HEK293 (cell line): ENCODE measurements around the gene GUCA1A.

Source experiments
- ATF2 ChIP-seq: fragments of 450-650 bp; formaldehyde crosslinking; IDR thresholded peaks from 2 replicates; pipeline ENCODE4 v1.5.1; 2016; ENCODE audit warnings: missing biosample characterization, missing genetic modification characterization, low read depth
- MYNN ChIP-seq: fragments of 450-650 bp; formaldehyde crosslinking; IDR thresholded peaks from 2 replicates; pipeline ENCODE4 v1.5.1; 2016; ENCODE audit warnings: missing biosample characterization, missing genetic modification characterization, borderline replicate concordance
- PRDM1 ChIP-seq: fragments of 450-650 bp; formaldehyde crosslinking; IDR thresholded peaks from 2 replicates; pipeline ENCODE4; 2016; ENCODE audit warnings: missing biosample characterization, missing genetic modification characterization
- YY1 ChIP-seq: fragments of 450-650 bp; formaldehyde crosslinking; IDR thresholded peaks from 2 replicates; pipeline ENCODE4 v1.5.1; 2018; ENCODE audit warnings: missing biosample characterization, missing genetic modification characterization
- ZNF423 ChIP-seq: fragments of 450-650 bp; formaldehyde crosslinking; IDR thresholded peaks from 2 replicates; pipeline ENCODE4 v1.5.1; 2016; ENCODE audit warnings: missing biosample characterization, missing genetic modification characterization

- TF ChIP-seq MYNN (tag by site-specific recombination) (no peak), ZNF423 (no peak), ATF2 (tag by site-specific recombination) (no peak), PRDM1 (no peak), YY1 (tag by site-specific recombination) (no peak)
Measured at GRCh38 chr6:42125663-42126062, 47.5 kb upstream of the GUCA1A start.
